ENCODE data around the gene KAT7. TPM values are rescaled to one million over a fixed set of nuclear protein-coding genes. Genes with fewer than 3 reads are reported as not detected.

KAT7 gene
- total and polyA plus RNA-seq, 2 experiments from 2014 or later, result 31.0 to 187 TPM

DNA sequence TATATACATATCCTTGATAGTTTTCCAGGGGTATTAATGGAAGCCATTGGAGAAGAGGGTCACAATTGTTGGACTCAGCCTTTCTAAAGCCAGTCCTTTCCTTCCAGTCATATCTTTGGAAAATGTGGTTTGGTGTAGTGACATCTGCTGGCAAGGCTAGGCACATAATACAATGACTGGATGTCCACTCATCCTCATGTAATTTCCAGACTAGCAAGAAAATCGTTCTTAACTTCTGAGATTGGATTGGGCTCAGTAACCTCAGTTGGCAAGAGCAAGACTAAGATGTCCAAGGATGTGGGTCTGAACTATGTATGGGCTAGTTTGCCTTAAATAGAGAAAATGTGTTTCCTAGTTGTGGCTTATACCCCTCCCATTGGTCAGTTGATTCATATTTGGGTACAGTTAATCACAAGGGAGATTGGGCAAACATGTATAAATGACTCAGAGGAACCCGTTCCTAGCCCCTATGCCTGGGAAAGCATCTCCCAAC is 8.7 kb upstream of the KAT7 start:
- Histone ChIP-seq H3K4me3 (no peak overlapping the region), H3K36me3 (ENCODE audit: insufficient read depth) (no peaks in the 10 kb centered on the region), H4K20me1 (replicated peaks; ENCODE audit: insufficient read depth) (no peaks in the 10 kb centered on the region; the same call in 1 of the 2 replicates), H3K27me3 (ENCODE audit: insufficient read depth) (peaks cover 11% of the 10 kb centered on the region; the same call in 1 of the 2 replicates), H3K79me2 (replicated peaks; ENCODE audit: insufficient read depth) (no peaks in the 10 kb centered on the region), H3F3A (replicated peaks; ENCODE audit: low read depth) (no peaks in the 10 kb centered on the region), H2AFZ (no peak overlapping the region), H3K4me1 (ENCODE audit: insufficient read depth) (no peaks in the 10 kb centered on the region), H3K27ac (ENCODE audit: low read depth) (no peak overlapping the region), H3K4me2 (no peak overlapping the region), H3K9me2 (ENCODE audit: insufficient read depth) (no peaks in the 10 kb centered on the region)
- H3K27ac Mint-ChIP-seq, result no peak overlapping the region
- TF ChIP-seq CREB1 (CRISPR knock-in tag; IDR thresholded peaks at IDR 0.05; ENCODE audit: low read depth), result no peak
- TF ChIP-seq, protein P1, sequence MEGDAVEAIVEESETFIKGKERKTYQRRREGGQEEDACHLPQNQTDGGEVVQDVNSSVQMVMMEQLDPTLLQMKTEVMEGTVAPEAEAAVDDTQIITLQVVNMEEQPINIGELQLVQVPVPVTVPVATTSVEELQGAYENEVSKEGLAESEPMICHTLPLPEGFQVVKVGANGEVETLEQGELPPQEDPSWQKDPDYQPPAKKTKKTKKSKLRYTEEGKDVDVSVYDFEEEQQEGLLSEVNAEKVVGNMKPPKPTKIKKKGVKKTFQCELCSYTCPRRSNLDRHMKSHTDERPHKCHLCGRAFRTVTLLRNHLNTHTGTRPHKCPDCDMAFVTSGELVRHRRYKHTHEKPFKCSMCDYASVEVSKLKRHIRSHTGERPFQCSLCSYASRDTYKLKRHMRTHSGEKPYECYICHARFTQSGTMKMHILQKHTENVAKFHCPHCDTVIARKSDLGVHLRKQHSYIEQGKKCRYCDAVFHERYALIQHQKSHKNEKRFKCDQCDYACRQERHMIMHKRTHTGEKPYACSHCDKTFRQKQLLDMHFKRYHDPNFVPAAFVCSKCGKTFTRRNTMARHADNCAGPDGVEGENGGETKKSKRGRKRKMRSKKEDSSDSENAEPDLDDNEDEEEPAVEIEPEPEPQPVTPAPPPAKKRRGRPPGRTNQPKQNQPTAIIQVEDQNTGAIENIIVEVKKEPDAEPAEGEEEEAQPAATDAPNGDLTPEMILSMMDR (conservative IDR thresholded peaks at IDR 0.05; ENCODE audit: low read depth in 2 of 2), result peak; percentile 46 to 69
- TF ChIP-seq, protein P2, sequence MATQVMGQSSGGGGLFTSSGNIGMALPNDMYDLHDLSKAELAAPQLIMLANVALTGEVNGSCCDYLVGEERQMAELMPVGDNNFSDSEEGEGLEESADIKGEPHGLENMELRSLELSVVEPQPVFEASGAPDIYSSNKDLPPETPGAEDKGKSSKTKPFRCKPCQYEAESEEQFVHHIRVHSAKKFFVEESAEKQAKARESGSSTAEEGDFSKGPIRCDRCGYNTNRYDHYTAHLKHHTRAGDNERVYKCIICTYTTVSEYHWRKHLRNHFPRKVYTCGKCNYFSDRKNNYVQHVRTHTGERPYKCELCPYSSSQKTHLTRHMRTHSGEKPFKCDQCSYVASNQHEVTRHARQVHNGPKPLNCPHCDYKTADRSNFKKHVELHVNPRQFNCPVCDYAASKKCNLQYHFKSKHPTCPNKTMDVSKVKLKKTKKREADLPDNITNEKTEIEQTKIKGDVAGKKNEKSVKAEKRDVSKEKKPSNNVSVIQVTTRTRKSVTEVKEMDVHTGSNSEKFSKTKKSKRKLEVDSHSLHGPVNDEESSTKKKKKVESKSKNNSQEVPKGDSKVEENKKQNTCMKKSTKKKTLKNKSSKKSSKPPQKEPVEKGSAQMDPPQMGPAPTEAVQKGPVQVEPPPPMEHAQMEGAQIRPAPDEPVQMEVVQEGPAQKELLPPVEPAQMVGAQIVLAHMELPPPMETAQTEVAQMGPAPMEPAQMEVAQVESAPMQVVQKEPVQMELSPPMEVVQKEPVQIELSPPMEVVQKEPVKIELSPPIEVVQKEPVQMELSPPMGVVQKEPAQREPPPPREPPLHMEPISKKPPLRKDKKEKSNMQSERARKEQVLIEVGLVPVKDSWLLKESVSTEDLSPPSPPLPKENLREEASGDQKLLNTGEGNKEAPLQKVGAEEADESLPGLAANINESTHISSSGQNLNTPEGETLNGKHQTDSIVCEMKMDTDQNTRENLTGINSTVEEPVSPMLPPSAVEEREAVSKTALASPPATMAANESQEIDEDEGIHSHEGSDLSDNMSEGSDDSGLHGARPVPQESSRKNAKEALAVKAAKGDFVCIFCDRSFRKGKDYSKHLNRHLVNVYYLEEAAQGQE (IDR thresholded peaks at IDR 0.05; ENCODE audit: unreplicated experiment), result no peak
- ATAC-seq (peak; percentile 31; the same call in 1 of the 3 replicates), DNase-seq (ENCODE audit: low spot score) (peak; percentile 26)
- H3K36me3 Mint-ChIP-seq (ENCODE audit: low read depth), result no peaks in the 10 kb centered on the region
- H3K9me3 Mint-ChIP-seq, result no peaks in the 10 kb centered on the region; the same call in 2 of the 3 replicates
- peaks cover 6% of the 10 kb centered on the region for H3K4me1 Mint-ChIP-seq
- peaks cover 9% of the 10 kb centered on the region for H3K27me3 Mint-ChIP-seq (ENCODE audit: insufficient read depth, low read depth, poor library complexity)
- no peak overlapping the region for H3K4me3 Mint-ChIP-seq

DNA sequence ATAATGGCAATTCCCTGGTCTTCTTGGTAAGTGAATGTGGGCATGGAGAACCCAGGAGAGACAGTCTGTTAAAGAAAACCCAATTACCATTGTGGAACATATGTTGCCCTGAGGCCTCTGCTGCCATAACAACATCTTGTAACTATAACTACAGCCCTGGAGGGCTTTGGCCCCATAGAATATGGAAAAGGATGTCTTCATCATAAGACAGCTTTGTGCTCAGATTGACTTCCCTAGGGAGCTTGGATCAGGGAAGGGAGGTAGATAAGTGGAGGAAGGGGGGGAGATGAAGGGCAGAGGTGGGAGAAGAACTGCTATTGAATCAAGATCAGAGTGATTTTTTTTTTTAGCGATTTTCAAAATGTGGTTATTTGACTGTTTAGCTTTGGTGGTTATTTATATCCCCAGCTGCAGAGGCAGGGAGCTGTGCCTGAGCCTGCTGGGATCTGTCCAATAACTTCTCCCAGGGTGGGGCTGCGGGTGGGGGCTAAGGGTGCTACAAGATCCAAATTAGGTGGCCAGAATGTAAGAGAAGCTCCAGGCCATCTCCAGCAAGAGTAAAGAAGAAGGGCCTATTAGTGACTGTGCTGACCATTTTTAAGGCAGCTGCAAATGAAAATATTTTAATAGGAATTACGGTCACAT is 5.3 kb upstream of the KAT7 start:
- peaks cover 12% of the 10 kb centered on the region for H3K27me3 Mint-ChIP-seq (ENCODE audit: insufficient read depth, low read depth, poor library complexity)
- H3K27ac Mint-ChIP-seq, result no peak overlapping the region
- no peaks in the 10 kb centered on the region for H3K79me2 ChIP-seq (replicated peaks; ENCODE audit: insufficient read depth)
- no peaks in the 10 kb centered on the region for H3K36me3 ChIP-seq (ENCODE audit: insufficient read depth)
- H3K27me3 ChIP-seq (ENCODE audit: insufficient read depth), result peaks cover 25% of the 10 kb centered on the region; the same call in 1 of the 2 replicates
- H3K9me2 ChIP-seq (ENCODE audit: insufficient read depth), result no peaks in the 10 kb centered on the region
- peaks cover 9% of the 10 kb centered on the region for H3K4me1 Mint-ChIP-seq
- H4K20me1 ChIP-seq (replicated peaks; ENCODE audit: insufficient read depth), result no peaks in the 10 kb centered on the region; the same call in 1 of the 2 replicates
- DNase-seq (ENCODE audit: low spot score) (no peak), ATAC-seq (no peak)
- H3K4me2 ChIP-seq, result no peak overlapping the region
- no peak overlapping the region for H3K27ac ChIP-seq (ENCODE audit: low read depth)
- no peak overlapping the region for H3K4me3 Mint-ChIP-seq
- H3F3A ChIP-seq (replicated peaks; ENCODE audit: low read depth), result no peaks in the 10 kb centered on the region
- no peaks in the 10 kb centered on the region for H3K36me3 Mint-ChIP-seq (ENCODE audit: low read depth)
- H3K4me3 ChIP-seq, result no peak overlapping the region
- no peaks in the 10 kb centered on the region; the same call in 2 of the 3 replicates for H3K9me3 Mint-ChIP-seq
- no peak for TF ChIP-seq STAT1 (IDR thresholded peaks at IDR 0.05; ENCODE audit: unreplicated experiment)
- no peak for TF ChIP-seq NANOG (IDR thresholded peaks at IDR 0.05; ENCODE audit: borderline replicate concordance)
- TF ChIP-seq, protein P2 (IDR thresholded peaks at IDR 0.05; ENCODE audit: unreplicated experiment), result no peak
- no peak for TF ChIP-seq ZNF114 (CRISPR knock-in tag; IDR thresholded peaks at IDR 0.05)
- no peak overlapping the region for H2AFZ ChIP-seq
- peaks cover 7% of the 10 kb centered on the region for H3K4me1 ChIP-seq (ENCODE audit: insufficient read depth)
